A549 treated with CORT108297 at 1 μM for 4 hours (cell line): ENCODE measurements around the gene PKP3. TPM values are rescaled to one million over a fixed set of nuclear protein-coding genes. Genes with fewer than 3 reads are reported as not detected.

Source experiments
- total RNA-seq: library from RNA; stranded (reverse); fragments of 200-300 nt; extraction: Qiagen RNA extraction; gene quantifications from 5 replicates; pipeline ENCODE4 v1.2.3, GENCODE V29; 2022

Gene PKP3, protein sequence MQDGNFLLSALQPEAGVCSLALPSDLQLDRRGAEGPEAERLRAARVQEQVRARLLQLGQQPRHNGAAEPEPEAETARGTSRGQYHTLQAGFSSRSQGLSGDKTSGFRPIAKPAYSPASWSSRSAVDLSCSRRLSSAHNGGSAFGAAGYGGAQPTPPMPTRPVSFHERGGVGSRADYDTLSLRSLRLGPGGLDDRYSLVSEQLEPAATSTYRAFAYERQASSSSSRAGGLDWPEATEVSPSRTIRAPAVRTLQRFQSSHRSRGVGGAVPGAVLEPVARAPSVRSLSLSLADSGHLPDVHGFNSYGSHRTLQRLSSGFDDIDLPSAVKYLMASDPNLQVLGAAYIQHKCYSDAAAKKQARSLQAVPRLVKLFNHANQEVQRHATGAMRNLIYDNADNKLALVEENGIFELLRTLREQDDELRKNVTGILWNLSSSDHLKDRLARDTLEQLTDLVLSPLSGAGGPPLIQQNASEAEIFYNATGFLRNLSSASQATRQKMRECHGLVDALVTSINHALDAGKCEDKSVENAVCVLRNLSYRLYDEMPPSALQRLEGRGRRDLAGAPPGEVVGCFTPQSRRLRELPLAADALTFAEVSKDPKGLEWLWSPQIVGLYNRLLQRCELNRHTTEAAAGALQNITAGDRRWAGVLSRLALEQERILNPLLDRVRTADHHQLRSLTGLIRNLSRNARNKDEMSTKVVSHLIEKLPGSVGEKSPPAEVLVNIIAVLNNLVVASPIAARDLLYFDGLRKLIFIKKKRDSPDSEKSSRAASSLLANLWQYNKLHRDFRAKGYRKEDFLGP
- total RNA-seq, result 26.3 to 41.8 TPM (median 39.9 TPM) in 5 replicates

DNA sequence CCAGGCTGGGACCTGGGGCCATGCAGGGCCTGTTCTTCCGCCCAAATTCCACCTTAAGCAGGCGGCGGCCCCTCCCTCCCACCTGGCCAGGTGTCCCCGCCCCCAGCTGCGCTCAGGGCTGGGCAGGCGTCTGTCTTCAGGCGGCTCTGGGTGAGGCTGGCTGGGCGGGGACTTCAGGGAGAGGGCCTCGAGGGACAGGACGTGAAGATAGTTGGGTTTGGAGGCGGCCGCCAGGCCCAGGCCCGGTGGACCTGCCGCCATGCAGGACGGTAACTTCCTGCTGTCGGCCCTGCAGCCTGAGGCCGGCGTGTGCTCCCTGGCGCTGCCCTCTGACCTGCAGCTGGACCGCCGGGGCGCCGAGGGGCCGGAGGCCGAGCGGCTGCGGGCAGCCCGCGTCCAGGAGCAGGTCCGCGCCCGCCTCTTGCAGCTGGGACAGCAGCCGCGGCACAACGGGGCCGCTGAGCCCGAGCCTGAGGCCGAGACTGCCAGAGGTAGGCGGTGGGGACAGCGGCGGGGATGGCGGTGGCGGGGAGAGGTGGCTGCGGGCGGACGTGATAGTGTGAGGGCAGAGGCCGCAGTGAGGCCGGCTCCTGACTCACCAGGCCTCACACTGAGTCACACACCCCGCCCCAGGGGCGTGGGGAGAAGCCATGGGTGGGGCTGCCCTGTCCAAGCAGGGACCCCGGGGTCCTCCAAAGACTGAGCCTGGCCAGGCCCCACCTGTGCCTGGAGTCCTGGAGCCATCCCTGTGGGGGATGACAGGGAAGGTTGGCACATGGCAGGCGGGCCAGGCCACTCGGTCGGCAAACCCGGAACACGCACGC is at the start of gene PKP3:
PKP3 (plus strand) TSS at position 176 of the 824 bp plus-strand sequence; CDS start at position 260, 84 bp downstream.

DNA sequence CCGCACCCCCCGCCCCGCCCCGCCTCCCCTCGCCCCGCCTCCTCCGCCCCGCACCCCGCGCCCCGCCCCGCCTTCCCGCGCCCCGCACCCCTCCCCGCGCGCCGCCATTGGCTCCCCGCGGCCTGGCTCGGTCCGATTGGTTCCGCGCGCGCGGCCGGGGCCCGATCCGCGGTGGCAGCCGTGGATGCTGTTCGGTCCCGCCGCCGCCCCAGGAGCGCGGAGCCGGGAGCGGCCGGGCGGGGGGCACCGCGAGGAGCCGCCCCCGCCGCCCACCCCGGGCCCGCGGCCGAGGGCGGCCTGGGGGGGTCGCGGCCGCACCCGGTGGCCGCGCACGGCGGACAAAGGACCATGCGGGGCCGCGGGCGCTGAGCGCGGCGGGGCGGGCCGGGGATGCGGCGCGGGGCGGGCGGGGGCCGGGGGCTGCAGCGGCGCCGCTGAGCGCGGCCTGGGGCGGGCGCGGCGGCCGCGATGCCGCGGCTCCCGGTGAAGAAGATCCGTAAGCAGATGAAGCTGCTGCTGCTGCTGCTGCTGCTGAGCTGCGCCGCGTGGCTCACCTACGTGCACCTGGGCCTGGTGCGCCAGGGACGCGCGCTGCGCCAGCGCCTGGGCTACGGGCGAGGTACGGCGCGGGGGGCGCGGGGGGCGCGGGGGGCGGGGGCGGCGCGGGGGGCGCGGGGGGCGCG is 24.5 kb upstream of the PKP3 start, which contains the start of gene B4GALNT4:
B4GALNT4 (plus strand) TSS at position 164 of the 683 bp plus-strand sequence; CDS start at position 469, 305 bp downstream.

DNA sequence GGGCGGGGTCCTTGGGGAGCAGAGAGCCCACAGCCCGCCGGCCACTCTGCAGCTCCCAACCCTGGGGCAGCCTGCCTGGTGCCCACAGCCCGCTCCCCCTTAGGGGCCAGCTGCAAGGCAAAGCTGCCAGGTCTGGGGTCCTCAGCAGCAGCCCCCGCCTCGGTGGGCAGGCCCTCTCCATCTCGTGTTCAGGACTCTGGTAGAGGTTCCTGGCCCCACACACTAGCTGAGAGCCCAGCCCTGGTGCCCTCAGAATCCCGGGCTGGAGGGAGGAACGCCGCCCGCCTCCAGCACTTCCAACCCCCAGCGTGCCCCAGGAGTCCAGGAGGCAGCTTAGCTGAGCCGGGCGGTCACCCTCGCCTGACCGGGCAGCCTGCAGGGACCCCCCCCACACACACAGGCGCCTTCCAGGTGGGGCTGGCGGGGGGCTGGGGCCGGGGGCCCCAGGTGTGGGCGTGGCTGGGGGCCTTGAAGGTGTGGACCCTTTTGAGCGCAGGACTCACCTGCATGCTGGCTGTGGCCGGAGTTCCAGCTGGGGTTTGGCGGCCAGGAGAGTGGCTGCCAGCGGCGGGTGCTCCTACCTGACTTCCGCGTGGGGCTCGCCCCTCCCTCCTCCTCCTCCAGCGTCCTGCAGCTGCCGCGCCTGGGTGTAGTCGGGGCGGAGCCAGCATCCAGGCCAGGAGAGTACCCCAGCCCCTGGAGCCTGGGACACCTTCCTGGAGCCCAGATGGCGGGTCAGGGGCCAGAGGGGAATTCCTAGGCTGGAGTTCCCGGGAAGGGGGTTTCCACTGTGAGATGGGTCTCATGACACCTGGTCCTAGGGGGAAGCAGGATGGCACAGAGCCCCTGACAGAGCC is 47.6 kb downstream of the PKP3 start, which contains the start of gene ANO9:
ANO9 (minus strand) TSS at position 594 of the 857 bp plus-strand sequence; CDS start at position 509, 85 bp downstream.

DNA sequence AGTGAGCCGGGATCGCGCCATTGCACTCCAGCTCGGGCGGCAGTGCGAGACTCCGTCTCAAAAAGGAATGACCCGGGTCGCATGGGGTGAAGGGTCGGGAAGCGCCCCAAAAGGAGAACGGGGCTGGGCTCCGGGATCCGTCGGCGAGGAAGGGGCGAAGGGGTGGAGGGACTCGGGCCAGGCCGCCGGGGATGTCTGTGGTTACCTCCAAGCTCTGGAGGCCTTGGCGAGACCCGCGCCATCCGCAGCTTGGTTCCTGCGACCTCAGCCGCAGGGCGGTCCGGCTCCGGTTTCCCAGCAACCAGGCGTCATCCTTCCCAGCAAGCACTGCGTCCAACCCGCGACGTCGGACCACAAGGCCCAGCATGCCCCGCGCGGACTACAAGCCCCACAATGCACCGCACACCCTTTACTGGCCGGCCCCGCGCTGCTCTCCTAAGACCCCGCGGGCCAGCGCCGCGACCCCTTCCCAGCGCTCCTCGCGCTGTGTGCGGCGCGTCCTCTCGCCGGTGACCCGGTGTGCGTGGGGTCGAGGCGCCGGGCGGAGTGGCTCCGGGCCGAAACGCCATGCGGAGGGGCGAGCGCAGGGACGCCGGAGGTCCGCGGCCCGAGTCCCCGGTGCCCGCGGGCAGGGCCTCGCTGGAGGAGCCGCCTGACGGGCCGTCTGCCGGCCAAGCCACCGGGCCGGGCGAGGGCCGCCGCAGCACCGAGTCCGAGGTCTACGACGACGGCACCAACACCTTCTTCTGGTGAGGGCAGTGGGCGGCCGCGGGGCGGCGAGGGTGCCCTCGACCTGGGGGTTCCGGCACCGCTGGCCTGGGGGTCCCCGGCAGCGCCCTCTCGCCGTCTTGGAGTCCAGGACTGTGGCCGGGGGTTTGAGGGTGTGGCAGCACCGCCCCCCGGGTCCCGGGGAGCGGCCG is 56.1 kb downstream of the PKP3 start, which contains the start of gene PTDSS2:
PTDSS2 (plus strand) TSS at position 391 of the 920 bp plus-strand sequence; CDS start at position 568, 177 bp downstream.

Other genes starting within 250 kb of the PKP3 start
- gene SCGB1C1, start 201.1 kb upstream of the PKP3 start, total RNA-seq, result not detected in 5 replicates
- gene BET1L, start 186.8 kb upstream of the PKP3 start, total RNA-seq, result 38.1 to 49.8 TPM (median 48.0 TPM) in 5 replicates
- 116 to 126 TPM (median 121 TPM) in 5 replicates for gene RIC8A, start 186.5 kb upstream of the PKP3 start, total RNA-seq
- 14.4 to 22.0 TPM (median 20.6 TPM) in 5 replicates for gene SIRT3, start 157.9 kb upstream of the PKP3 start, total RNA-seq
- 168 to 196 TPM (median 173 TPM) in 5 replicates for gene PSMD13, start 157.2 kb upstream of the PKP3 start, total RNA-seq
- gene NLRP6, start 115.8 kb upstream of the PKP3 start, total RNA-seq, result not detected in 5 replicates
- gene PGGHG, start 105.1 kb upstream of the PKP3 start, total RNA-seq, result 7.1 to 15.7 TPM (median 12.5 TPM) in 5 replicates
- gene IFITM5, start 94.7 kb upstream of the PKP3 start, total RNA-seq, result not detected in 5 replicates
- gene IFITM2, start 86.4 kb upstream of the PKP3 start, total RNA-seq, result 59.0 to 71.7 TPM (median 65.6 TPM) in 5 replicates
- 0.22 to 0.64 TPM (median 0.39 TPM) in 5 replicates for gene IFITM1, start 80.2 kb upstream of the PKP3 start, total RNA-seq
- 18.8 to 35.6 TPM (median 29.9 TPM) in 5 replicates for gene IFITM3, start 73.3 kb upstream of the PKP3 start, total RNA-seq
- gene B4GALNT4, start 24.7 kb upstream of the PKP3 start, total RNA-seq, result 11.1 to 25.3 TPM (median 20.4 TPM) in 5 replicates
- gene SIGIRR, start 20.8 kb downstream of the PKP3 start, total RNA-seq, result 55.4 to 103 TPM (median 98.4 TPM) in 5 replicates
- 0.55 to 1.8 TPM (median 1.0 TPM) in 5 replicates for gene ANO9, start 47.8 kb downstream of the PKP3 start, total RNA-seq
- 35.2 to 48.7 TPM (median 46.0 TPM) in 5 replicates for gene PTDSS2, start 56.1 kb downstream of the PKP3 start, total RNA-seq
- 128 to 190 TPM (median 178 TPM) in 5 replicates for gene RNH1, start 113.0 kb downstream of the PKP3 start, total RNA-seq
- 97.4 to 162 TPM (median 151 TPM) in 5 replicates for gene HRAS, start 141.4 kb downstream of the PKP3 start, total RNA-seq
- gene LRRC56, start 143.3 kb downstream of the PKP3 start, total RNA-seq, result 0.45 to 0.93 TPM (median 0.75 TPM) in 5 replicates
- 1.9 to 3.3 TPM (median 2.7 TPM) in 5 replicates for gene LMNTD2, start 166.5 kb downstream of the PKP3 start, total RNA-seq
- gene RASSF7, start 166.8 kb downstream of the PKP3 start, total RNA-seq, result 35.3 to 47.8 TPM (median 43.4 TPM) in 5 replicates
- gene PHRF1, start 182.3 kb downstream of the PKP3 start, total RNA-seq, result 26.7 to 35.3 TPM (median 34.8 TPM) in 5 replicates
- gene IRF7, start 221.7 kb downstream of the PKP3 start, total RNA-seq, result 4.1 to 7.8 TPM (median 7.0 TPM) in 5 replicates
- gene CDHR5, start 230.7 kb downstream of the PKP3 start, total RNA-seq, result 0.03 to 0.08 TPM in 2 of 5 replicates, not detected in the others
- not detected in 5 replicates for gene SCT, start 233.0 kb downstream of the PKP3 start, total RNA-seq
- gene DRD4, start 243.1 kb downstream of the PKP3 start, total RNA-seq, result 0.15 to 0.39 TPM (median 0.22 TPM) in 5 replicates